Mesothelial cell of epicardium (in vitro differentiated cells): ENCODE data around the gene HMGXB3. TPM values are rescaled to one million over a fixed set of nuclear protein-coding genes. Genes with fewer than 3 reads are reported as not detected.

Source experiments
- DNase-seq, 2 experiments: peaks; one replicate each; pipeline ENCODE4 v3.0.0; 2021; ENCODE audit warnings: low spot score in 2 of 2; ENCODE audit not compliant: unreplicated experiment in 2 of 2
- H3K27ac Mint-ChIP-seq: 2 replicates; pipeline ENCODE4 v1.8.0; 2021; ENCODE audit warnings: mixed read lengths
- H3K27me3 Mint-ChIP-seq: 2 replicates; pipeline ENCODE4 v1.8.0; 2021; ENCODE audit warnings: low read depth, mixed read lengths
- H3K36me3 Mint-ChIP-seq: 2 replicates; pipeline ENCODE4 v1.8.0; 2021; ENCODE audit warnings: mixed read lengths
- H3K4me1 Mint-ChIP-seq: 2 replicates; pipeline ENCODE4 v1.8.0; 2021; ENCODE audit warnings: mixed read lengths
- H3K4me3 Mint-ChIP-seq: 2 replicates; pipeline ENCODE4 v1.8.0; 2021; ENCODE audit warnings: mild to moderate bottlenecking, moderate library complexity, mixed read lengths
- H3K9me3 Mint-ChIP-seq: 2 replicates; pipeline ENCODE4 v1.8.0; 2021; ENCODE audit warnings: mixed read lengths
- total RNA-seq: library from RNA; stranded (reverse); gene quantifications from 3 replicates; pipeline ENCODE4 v1.2.1, GENCODE V29; 2021
- TF ChIP-seq, protein P1 (sequence below): fragments of 200-600 bp; sonication (generic); IDR thresholded peaks from one replicate; pipeline ENCODE4 v1.5.0; 2021; ENCODE audit warnings: antibody characterized with exemption; ENCODE audit not compliant: unreplicated experiment

Gene HMGXB3
- total RNA-seq, 1 donor from 2014 or later: 53.1 TPM

DNA sequence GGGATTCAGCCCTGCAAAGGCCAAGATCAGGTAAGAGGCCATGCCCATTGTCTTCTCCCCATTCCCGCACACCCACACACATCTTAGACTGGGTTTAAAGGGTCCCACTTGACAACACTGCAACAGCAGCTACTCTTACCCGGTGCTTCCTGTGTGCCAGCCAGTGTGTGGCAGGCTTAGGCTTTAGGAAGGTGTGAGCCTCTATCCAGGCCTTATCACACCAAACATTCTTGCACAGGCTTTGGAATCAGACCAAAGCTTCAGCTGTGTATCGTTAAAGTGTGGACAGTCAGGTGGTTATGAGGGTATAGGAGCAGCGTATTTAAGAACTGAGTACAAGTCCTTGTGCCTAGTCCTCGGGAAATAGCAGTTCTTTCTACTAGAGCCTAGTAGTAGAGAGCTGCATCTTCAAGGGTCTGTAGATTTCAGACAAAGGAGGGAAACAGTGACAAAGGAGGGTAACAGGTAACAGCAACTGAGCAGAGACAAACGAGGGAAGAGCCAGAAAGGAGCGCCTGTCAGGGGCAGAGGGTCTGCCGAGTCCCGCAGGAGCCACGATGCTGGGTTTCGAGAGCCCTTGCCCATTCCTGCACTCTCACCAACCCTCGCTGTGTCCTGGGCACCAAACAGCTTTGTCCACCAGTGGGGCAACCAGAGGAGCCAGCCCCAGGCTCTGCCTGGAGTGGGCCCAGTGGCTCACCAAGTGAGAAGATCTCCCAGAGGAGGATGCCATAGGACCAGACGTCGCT is 55.0 kb downstream of the HMGXB3 start:
- H3K9me3 Mint-ChIP-seq: no peaks in the 10 kb centered on the region
- TF ChIP-seq, protein P1, sequence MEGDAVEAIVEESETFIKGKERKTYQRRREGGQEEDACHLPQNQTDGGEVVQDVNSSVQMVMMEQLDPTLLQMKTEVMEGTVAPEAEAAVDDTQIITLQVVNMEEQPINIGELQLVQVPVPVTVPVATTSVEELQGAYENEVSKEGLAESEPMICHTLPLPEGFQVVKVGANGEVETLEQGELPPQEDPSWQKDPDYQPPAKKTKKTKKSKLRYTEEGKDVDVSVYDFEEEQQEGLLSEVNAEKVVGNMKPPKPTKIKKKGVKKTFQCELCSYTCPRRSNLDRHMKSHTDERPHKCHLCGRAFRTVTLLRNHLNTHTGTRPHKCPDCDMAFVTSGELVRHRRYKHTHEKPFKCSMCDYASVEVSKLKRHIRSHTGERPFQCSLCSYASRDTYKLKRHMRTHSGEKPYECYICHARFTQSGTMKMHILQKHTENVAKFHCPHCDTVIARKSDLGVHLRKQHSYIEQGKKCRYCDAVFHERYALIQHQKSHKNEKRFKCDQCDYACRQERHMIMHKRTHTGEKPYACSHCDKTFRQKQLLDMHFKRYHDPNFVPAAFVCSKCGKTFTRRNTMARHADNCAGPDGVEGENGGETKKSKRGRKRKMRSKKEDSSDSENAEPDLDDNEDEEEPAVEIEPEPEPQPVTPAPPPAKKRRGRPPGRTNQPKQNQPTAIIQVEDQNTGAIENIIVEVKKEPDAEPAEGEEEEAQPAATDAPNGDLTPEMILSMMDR: no peak
- H3K27ac Mint-ChIP-seq: no peak overlapping the region
- no peaks in the 10 kb centered on the region for H3K27me3 Mint-ChIP-seq
- H3K4me1 Mint-ChIP-seq: peaks cover 10% of the 10 kb centered on the region
- DNase-seq: no peak
- H3K36me3 Mint-ChIP-seq: peaks cover 27% of the 10 kb centered on the region
- H3K4me3 Mint-ChIP-seq: no peak overlapping the region

DNA sequence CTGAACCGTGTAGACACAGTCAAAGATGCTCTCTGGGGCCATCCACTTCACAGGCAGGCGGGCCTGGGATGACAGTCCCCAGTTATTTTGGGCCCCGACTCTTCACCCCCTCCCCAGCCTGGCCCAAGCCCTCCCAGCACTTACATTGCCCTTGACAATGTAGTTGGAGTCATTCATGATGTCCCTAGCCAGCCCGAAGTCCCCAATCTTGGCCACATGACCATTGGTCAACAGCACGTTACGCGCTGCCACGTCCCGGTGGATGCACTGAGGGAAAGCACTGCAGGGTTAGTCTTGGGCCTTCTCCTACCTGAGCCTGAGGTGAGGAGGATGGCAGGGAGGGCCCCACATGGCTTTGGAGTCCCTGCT is 55.5 kb downstream of the HMGXB3 start:
- peaks cover 10% of the 10 kb centered on the region for H3K4me1 Mint-ChIP-seq
- no peak overlapping the region for H3K27ac Mint-ChIP-seq
- no peak overlapping the region for H3K4me3 Mint-ChIP-seq
- no peaks in the 10 kb centered on the region for H3K9me3 Mint-ChIP-seq
- DNase-seq: no peak
- H3K36me3 Mint-ChIP-seq: peaks cover 23% of the 10 kb centered on the region
- H3K27me3 Mint-ChIP-seq: no peaks in the 10 kb centered on the region
- TF ChIP-seq, protein P1: no peak

DNA sequence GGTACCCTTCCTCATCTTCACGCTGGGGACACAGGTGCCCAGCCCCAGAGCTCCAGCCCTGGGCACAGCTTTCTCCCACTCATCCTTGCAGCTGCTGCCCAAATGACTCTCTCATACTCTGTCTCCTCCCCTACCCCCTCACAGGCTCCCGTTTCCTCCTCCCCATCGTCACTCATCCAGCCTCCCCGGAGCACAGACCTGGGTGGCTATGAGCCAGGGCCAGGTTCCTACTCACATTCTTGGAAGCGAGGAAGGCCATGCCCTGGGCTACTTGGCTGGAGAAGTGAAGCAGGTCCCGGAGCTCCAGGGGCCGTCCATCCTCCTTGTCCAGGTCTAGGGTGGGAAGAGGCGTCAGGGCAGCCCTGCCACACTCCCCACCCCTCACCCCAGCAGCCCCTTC is 56.5 kb downstream of the HMGXB3 start:
- H3K9me3 Mint-ChIP-seq: no peaks in the 10 kb centered on the region
- no peak overlapping the region for H3K27ac Mint-ChIP-seq
- H3K27me3 Mint-ChIP-seq: no peaks in the 10 kb centered on the region
- H3K36me3 Mint-ChIP-seq: peaks cover 16% of the 10 kb centered on the region
- no peak for DNase-seq
- peaks cover 10% of the 10 kb centered on the region for H3K4me1 Mint-ChIP-seq
- TF ChIP-seq, protein P1: no peak
- H3K4me3 Mint-ChIP-seq: no peak overlapping the region

DNA sequence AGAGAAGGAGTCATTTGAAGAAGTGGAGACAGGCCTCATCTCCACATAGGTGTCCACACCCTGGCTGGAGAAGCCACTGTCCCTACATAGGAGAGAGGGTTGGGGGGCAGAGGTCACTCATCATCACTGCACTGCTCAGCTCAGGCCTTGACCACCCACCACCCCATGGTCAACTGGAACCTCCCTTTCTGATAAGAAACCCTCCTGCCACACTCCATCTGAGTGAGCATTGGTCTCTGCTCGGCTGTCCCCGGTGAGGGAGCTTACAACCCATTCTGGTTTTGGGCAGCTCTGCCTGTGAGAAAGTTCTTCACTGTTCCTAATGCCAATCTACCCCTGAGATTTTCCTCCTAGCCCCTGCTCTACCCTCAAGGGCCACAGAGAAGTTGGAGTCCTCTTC is 57.0 kb downstream of the HMGXB3 start:
- Mint-ChIP-seq H3K27me3 (no peaks in the 10 kb centered on the region), H3K4me3 (no peak overlapping the region), H3K4me1 (peaks cover 10% of the 10 kb centered on the region), H3K9me3 (no peaks in the 10 kb centered on the region), H3K36me3 (peaks cover 13% of the 10 kb centered on the region), H3K27ac (peak overlapping the region; percentile 58)
- TF ChIP-seq, protein P1: no peak
- DNase-seq: no peak

DNA sequence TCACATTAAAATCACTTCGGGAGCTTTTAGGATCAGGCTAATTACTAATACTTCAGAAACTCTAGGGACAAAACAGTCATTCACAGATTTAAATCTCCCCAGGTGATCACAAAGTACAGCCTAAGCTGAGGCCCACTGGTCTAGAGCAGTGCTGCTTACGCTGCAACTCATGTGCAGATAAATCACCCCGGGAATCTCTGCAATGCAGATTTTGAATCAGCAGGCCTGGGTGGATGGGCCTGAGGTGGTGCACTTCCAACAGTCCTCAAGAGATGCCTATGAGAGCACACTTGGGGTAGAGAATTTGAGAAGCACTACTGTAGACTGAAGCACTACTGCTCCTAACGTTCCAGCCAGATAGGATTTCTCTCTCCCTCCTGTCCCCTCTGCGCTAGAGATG is 57.5 kb downstream of the HMGXB3 start:
- peaks cover 13% of the 10 kb centered on the region for H3K36me3 Mint-ChIP-seq
- H3K27me3 Mint-ChIP-seq: no peaks in the 10 kb centered on the region
- H3K9me3 Mint-ChIP-seq: no peaks in the 10 kb centered on the region
- DNase-seq: no peak
- H3K27ac Mint-ChIP-seq: peak overlapping the region; percentile 58
- peaks cover 10% of the 10 kb centered on the region for H3K4me1 Mint-ChIP-seq
- H3K4me3 Mint-ChIP-seq: no peak overlapping the region
- TF ChIP-seq, protein P1: no peak
